Stomach (tissue), 4 donors: Measurements from ENCODE around the gene C5orf47.

Source experiments
- EP300 ChIP-seq: sonication (generic); formaldehyde crosslinking; IDR thresholded peaks from one replicate; pipeline ENCODE4 v1.6.1; 2017; ENCODE audit warnings: antibody characterized with exemption
- POLR2A ChIP-seq, 4 donors: fragments of 450-650 bp; IDR thresholded peaks; one replicate each; pipeline ENCODE4 v1.6.1; 2016; ENCODE audit warnings: antibody characterized with exemption in 4 of 4, control low read depth in 2 of 4, mild to moderate bottlenecking in 1 of 4, moderate library complexity in 1 of 4
- POLR2AphosphoS5 ChIP-seq, 3 donors: sonication (generic); formaldehyde crosslinking; IDR thresholded peaks; one replicate each; pipeline ENCODE4 v1.6.1; 2016; ENCODE audit warnings: antibody characterized with exemption in 3 of 3
- TF ChIP-seq, protein P1 (sequence below), 7 experiments: fragments of 450-650 bp in 4 of 7; fragments of 200-600 bp in 3 of 7; sonication (generic) in 3 of 7; IDR thresholded peaks; one replicate each; pipeline ENCODE4 v1.5.1; 2016 to 2019; ENCODE audit warnings: antibody characterized with exemption in 7 of 7, control low read depth in 2 of 7, mild to moderate bottlenecking in 1 of 7

DNA sequence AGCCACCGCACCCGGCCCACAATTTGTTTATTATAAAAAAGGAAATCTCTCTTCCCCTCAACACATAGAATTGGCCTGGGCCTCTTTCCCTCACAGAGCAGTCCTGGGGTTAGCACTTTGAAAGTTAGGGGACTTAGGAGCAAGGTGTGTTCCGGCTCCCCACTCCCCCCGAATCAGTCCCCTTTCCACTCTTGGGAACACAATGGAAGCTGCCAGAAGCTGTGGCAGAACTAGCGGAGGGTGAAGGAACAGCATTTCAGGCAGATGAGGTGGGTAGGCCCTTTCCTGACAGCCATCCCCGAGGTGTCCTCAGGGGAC is 16.4 kb upstream of the C5orf47 start:
- TF ChIP-seq, protein P1, sequence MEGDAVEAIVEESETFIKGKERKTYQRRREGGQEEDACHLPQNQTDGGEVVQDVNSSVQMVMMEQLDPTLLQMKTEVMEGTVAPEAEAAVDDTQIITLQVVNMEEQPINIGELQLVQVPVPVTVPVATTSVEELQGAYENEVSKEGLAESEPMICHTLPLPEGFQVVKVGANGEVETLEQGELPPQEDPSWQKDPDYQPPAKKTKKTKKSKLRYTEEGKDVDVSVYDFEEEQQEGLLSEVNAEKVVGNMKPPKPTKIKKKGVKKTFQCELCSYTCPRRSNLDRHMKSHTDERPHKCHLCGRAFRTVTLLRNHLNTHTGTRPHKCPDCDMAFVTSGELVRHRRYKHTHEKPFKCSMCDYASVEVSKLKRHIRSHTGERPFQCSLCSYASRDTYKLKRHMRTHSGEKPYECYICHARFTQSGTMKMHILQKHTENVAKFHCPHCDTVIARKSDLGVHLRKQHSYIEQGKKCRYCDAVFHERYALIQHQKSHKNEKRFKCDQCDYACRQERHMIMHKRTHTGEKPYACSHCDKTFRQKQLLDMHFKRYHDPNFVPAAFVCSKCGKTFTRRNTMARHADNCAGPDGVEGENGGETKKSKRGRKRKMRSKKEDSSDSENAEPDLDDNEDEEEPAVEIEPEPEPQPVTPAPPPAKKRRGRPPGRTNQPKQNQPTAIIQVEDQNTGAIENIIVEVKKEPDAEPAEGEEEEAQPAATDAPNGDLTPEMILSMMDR (IDR thresholded peaks at IDR 0.05) = no peak
- TF ChIP-seq EP300 (no peak), POLR2A (IDR thresholded peaks at IDR 0.05) (no peak), POLR2AphosphoS5 (IDR thresholded peaks at IDR 0.05) (no peak)
